ENCODE results near the gene MICAL3.
A peak's percentile ranks its signal among the peaks of the same experiment; 100 is the strongest.

The MICAL3 gene

GRCh38 chr22:17924076-17924475, 100.3 kb downstream of the MICAL3 start:
- no peak for DNase-seq

GRCh38 chr22:17922925-17923903, 101.1 kb downstream of the MICAL3 start:
- DNase-seq: no peak

- no peak for DNase-seq
These were observed 102.2 kb downstream of the MICAL3 start for GRCh38 chr22:17921871-17922821.

- no peak for DNase-seq
These were observed 103.2 kb downstream of the MICAL3 start for GRCh38 chr22:17920992-17921650.

- no peak for DNase-seq
These were observed 104.2 kb downstream of the MICAL3 start for GRCh38 chr22:17920145-17920605.

- no peak for DNase-seq
These were observed 104.9 kb downstream of the MICAL3 start for GRCh38 chr22:17919276-17920144.

GRCh38 chr22:17918840-17919239, 105.5 kb downstream of the MICAL3 start:
- DNase-seq: no peak

GRCh38 chr22:17917490-17917983, 106.8 kb downstream of the MICAL3 start:
- DNase-seq: no peak

GRCh38 chr22:17916226-17916889, 108.0 kb downstream of the MICAL3 start:
- DNase-seq: no peak

- no peak for DNase-seq
These were observed 108.7 kb downstream of the MICAL3 start for GRCh38 chr22:17915676-17916075.

GRCh38 chr22:17915188-17915587, 109.2 kb downstream of the MICAL3 start:
- no peak for DNase-seq

- DNase-seq: no peak
These were observed 109.9 kb downstream of the MICAL3 start for GRCh38 chr22:17914474-17914873.

- no peak for DNase-seq
These were observed 110.5 kb downstream of the MICAL3 start for GRCh38 chr22:17913801-17914347.

- no peak for DNase-seq
These were observed 111.2 kb downstream of the MICAL3 start for GRCh38 chr22:17912945-17913721.

GRCh38 chr22:17911887-17912286, 112.5 kb downstream of the MICAL3 start:
- DNase-seq: no peak

- DNase-seq: no peak
These were observed 113.1 kb downstream of the MICAL3 start for GRCh38 chr22:17911312-17911705.

- DNase-seq: peak; percentile 67
These were observed 113.6 kb downstream of the MICAL3 start for GRCh38 chr22:17910561-17911311.

GRCh38 chr22:17907748-17908051, 116.7 kb downstream of the MICAL3 start:
- no peak for DNase-seq
